Activated CD8-positive, alpha-beta memory T cell treated with anti-CD3 and anti-CD28 coated beads for 48 hours (primary cell): ENCODE measurements around the gene CCDC38.
A peak's percentile ranks its signal among the peaks of the same experiment; 100 is the strongest.
"Not testable (repeated sequence)": the region's sequence is repeated elsewhere in the genome, so short reads cannot be mapped to it uniquely, and the experiment has no call there.

Source experiments
- DNase-seq, 3 experiments: peaks; one replicate each; pipeline ENCODE4 v3.0.0-alpha.2; 2020; ENCODE audit warnings: low read depth in 2 of 3, low spot score in 2 of 3

The CCDC38 gene

GRCh38 chr12:95884998-95885397 is 57.4 kb downstream of the CCDC38 start:
- no peak for DNase-seq

DNA sequence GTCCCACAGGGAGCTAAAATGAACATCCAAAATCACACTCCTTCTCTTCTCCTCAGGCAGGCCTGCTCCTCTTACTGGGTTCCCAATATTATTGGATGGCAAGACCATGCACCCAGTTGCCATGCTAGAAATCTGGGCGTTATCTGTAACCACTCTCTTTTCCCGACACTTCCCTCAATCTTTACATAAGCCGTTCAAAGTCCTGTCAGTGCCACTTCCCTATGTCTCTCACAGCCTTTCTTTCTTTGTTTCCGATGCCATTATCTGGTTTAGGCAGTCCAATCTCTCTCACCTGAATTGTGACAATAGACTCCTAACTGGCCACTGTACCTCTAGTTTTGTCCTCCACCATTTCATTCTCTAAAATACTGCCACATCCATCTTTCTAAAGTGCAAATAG is 59.5 kb downstream of the CCDC38 start:
- no peak for DNase-seq

- DNase-seq = no peak
Measured at GRCh38 chr12:95882080-95882479, 60.3 kb downstream of the CCDC38 start.

GRCh38 chr12:95881331-95881955 is 61.0 kb downstream of the CCDC38 start:
- no peak for DNase-seq

GRCh38 chr12:95880895-95881294 is 61.5 kb downstream of the CCDC38 start:
- no peak for DNase-seq

DNA sequence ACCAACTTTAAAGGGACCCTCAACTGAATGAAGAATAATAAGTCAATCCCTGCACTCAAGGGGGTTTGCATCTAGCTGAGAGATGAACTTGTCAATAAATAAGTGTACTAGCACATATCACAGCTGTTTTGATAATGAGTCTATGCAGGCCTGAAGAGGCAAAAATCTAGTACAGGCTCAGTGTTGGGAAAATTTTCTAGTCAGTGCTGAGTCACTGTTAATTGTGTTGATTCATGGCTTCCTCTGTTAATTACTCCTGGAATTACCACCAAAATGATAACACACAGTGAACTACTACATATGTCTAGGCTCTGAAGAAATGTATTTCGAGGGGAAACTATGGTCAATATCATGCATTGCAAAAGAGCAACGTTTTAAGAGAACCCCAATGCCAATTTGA is 64.8 kb downstream of the CCDC38 start:
- no peak for DNase-seq

DNA sequence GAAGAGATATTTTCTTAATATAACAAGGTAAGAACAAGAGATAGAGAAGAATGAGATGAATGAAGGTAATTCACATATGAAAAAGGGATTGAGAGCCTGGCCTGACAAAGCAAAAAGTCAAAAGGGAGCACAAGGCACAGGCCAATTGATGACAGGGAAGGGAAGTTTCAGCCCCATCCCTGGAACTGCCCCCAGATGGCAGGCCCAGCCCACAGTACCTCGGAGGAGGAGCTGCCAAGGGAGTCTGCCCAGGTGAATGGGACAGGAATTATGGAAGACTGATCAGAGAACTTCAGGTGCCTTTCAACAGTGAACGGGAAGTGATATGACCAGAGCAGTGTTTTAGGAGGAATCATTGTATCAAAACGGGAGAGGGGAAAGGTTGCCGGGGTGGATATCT is 68.0 kb downstream of the CCDC38 start:
- no peak for DNase-seq

DNA sequence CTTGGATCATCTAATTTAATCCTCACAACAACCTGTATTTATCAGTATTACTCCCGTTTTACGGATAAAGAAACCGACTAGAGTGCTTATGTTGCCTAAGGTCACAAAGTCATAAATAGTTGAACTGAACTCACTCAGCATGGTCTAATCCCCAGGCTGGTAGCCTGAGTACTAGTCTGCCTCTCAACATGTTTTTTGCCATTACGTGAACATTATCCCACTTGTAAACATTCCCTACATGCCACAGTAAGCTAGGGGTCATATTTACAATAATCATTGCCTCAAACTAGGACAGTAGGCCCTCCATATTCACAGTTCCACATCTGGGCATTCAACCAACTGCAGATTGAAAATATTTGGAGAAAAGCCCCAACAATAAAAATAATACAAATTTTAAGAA is 71.5 kb downstream of the CCDC38 start:
- DNase-seq = no peak

GRCh38 chr12:95863337-95863736 is 79.1 kb downstream of the CCDC38 start:
- no peak for DNase-seq

DNA sequence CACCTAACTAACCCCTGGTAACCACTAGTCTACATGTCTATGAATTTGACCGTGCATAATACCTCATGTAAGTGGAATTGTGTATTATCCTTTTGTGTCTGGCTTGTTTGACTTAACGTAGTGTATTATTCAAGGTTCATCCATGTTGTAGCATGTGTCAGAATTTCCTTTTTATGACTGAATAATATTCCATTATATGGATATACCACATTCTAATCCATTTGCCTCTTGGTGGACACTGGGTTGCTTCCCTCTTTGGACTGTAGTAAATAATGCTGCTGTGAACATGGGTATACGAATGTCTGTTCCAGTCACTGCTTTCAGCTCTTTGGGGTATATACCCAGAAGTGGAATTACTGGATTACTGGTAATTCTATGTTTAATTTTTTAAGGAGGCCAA is 80.4 kb downstream of the CCDC38 start:
- DNase-seq = no peak

DNA sequence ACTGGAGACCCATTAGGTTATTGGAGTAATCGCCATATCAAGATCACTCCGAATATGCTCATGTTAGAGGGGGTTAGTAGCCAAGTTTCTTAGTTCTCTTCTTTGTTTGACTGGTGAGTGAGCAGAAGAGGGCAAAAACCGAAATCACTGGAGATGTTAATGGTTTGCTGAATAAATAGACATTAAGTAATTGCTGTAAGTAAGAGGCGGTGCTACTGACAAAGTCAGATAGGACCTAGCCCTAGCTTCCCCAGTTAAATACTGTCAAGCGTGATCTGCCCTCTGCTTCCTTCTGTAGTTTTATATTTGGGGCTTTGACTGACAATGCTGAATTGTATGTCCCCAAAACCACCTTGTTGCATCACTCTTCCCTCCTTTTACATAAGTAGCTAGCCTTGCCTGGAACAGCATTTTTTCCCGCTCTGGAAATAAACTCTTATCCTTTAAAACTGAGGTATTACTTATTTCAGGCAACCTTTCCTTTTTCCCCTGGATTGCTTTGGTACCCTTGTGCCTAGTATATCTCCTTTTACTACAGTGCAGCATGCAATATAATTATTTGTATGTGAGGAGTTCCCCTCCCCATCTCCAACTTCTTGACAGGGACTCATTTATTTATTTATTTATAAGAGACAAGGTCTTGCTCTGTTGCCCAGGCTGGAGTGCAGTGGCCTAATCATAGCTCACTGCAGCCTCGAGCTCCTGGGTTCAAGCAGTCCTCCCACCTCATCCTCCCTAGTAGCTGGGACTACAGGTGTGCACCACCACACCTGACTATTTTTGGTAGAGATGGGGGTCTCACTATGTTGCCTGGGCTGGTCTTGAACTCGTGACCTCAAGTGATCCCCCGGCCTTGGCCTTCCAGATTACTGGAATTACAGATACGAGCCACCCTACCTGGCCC is 82.2 kb downstream of the CCDC38 start:
- no peak for DNase-seq

- DNase-seq = peak in 1 of 3 experiments; percentile 4
Measured at GRCh38 chr12:95859344-95859816, 83.0 kb downstream of the CCDC38 start.

- DNase-seq = peak; percentile 67 to 87 (median 81)
Measured at GRCh38 chr12:95858451-95859343, 83.7 kb downstream of the CCDC38 start, which contains the start of gene SNRPF. SNRPF (plus strand) TSS chr12:95858952; CDS start chr12:95859074, 122 bp downstream.

DNA sequence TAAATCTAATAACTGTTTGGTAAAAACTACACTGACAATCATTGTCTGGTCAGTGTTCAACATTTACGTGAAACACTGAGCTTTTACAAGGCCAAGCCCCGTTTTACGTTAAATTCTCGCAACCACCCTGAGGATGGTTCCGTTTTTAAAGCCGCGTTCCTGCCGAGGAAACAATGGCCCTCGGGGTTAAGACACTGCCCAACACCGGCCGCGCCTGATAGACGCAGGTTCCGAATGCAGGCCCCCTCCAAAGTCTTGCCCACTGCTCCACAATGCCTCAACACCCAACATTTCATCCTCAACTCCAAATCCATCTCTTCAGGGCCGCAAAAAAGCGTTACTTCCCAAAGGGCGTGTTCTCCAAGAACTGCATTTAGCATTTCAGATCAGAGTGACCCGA is 84.6 kb downstream of the CCDC38 start:
- DNase-seq = no peak

GRCh38 chr12:95857156-95857555 is 85.3 kb downstream of the CCDC38 start:
- no peak for DNase-seq

GRCh38 chr12:95852133-95852532 is 90.3 kb downstream of the CCDC38 start:
- DNase-seq = no peak

DNA sequence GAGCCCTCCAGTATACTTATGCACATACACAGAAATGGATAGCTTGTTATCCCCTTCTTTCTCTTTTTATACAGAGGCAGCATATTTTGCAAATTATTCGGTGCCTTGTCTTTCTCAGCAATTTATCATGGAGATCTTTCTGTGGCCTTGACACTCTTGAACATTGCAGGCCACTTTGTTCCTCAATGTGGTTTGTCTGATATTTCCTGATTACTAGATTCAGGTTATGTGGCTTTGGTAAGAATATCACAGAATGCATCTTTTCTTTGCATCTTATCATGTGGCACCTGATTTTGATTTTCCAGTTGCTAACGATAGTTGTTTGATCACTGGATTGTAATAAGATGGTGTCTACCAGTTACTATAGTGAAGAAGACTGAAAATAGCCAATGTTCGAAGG is 90.8 kb downstream of the CCDC38 start:
- no peak for DNase-seq

GRCh38 chr12:95848575-95849388 is 93.6 kb downstream of the CCDC38 start:
- no peak for DNase-seq

DNA sequence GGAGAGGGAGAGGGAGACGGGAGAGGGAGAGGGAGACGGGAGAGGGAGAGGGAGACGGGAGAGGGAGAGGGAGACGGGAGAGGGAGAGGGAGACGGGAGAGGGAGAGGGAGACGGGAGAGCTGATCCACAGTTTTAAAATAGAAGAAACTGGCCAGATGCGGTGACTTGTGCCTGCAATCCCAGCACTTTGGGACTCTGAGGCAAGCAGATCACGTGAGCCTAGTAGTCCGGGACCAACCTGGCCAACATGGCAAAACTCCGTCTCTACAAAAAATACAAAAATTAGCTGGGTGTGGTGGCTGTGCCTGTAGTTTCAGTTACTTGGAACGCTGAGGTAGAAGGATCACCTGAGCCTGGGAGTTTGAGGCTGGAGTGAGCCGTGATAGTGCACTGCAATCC is 100.0 kb downstream of the CCDC38 start:
- not testable (repeated sequence) for DNase-seq

- no peak for DNase-seq
Measured at GRCh38 chr12:95838125-95838524, 104.3 kb downstream of the CCDC38 start.
